NCI-H345 (cell line): Measurements from ENCODE around the gene RFTN1.

Experiments
- DNase-seq: peaks from one replicate; lab custom pipeline; 2025; lab: John Stamatoyannopoulos, UW

Gene RFTN1

GRCh38 chr3:16433701-16434151 lies 79.8 kb downstream of the RFTN1 start:
- DNase-seq: no peak

GRCh38 chr3:16432714-16433113 lies 80.8 kb downstream of the RFTN1 start:
- DNase-seq: no peak

- no peak for DNase-seq
Measured at GRCh38 chr3:16430717-16431630, 82.5 kb downstream of the RFTN1 start.

- no peak for DNase-seq
Measured at GRCh38 chr3:16429086-16429485, 84.4 kb downstream of the RFTN1 start.

- no peak for DNase-seq
Measured at GRCh38 chr3:16428612-16429011, 84.9 kb downstream of the RFTN1 start.

- DNase-seq: no peak
Measured at GRCh38 chr3:16427103-16427965, 86.2 kb downstream of the RFTN1 start.

GRCh38 chr3:16426665-16427064 lies 86.8 kb downstream of the RFTN1 start:
- DNase-seq: no peak

GRCh38 chr3:16426029-16426400 lies 87.5 kb downstream of the RFTN1 start:
- DNase-seq: no peak

GRCh38 chr3:16425398-16426028 lies 88.0 kb downstream of the RFTN1 start:
- no peak for DNase-seq

GRCh38 chr3:16423947-16424673 lies 89.4 kb downstream of the RFTN1 start:
- no peak for DNase-seq

- DNase-seq: no peak
Measured at GRCh38 chr3:16423298-16423697, 90.2 kb downstream of the RFTN1 start.

GRCh38 chr3:16419640-16420241 lies 93.8 kb downstream of the RFTN1 start:
- no peak for DNase-seq

GRCh38 chr3:16417945-16418739 lies 95.4 kb downstream of the RFTN1 start:
- DNase-seq: no peak

- DNase-seq: no peak
Measured at GRCh38 chr3:16415911-16416476, 97.5 kb downstream of the RFTN1 start.

GRCh38 chr3:16413321-16413720 lies 100.2 kb downstream of the RFTN1 start:
- DNase-seq: no peak

GRCh38 chr3:16412192-16412800 lies 101.2 kb downstream of the RFTN1 start:
- DNase-seq: no peak

GRCh38 chr3:16411441-16411840 lies 102.1 kb downstream of the RFTN1 start:
- DNase-seq: no peak

GRCh38 chr3:16410659-16411058 lies 102.8 kb downstream of the RFTN1 start:
- no peak for DNase-seq

- DNase-seq: no peak
Measured at GRCh38 chr3:16409032-16409431, 104.5 kb downstream of the RFTN1 start.

- no peak for DNase-seq
Measured at GRCh38 chr3:16407366-16407765, 106.1 kb downstream of the RFTN1 start.
